GM10847 (cell line): ENCODE data around the gene SMAP2.

ENCODE experiments used
- POLR2A ChIP-seq: IDR thresholded peaks from 2 replicates; pipeline ENCODE4 v1.6.1; 2011; ENCODE audit not compliant: insufficient read length; ENCODE audit errors: extremely low read depth

SMAP2 gene

DNA sequence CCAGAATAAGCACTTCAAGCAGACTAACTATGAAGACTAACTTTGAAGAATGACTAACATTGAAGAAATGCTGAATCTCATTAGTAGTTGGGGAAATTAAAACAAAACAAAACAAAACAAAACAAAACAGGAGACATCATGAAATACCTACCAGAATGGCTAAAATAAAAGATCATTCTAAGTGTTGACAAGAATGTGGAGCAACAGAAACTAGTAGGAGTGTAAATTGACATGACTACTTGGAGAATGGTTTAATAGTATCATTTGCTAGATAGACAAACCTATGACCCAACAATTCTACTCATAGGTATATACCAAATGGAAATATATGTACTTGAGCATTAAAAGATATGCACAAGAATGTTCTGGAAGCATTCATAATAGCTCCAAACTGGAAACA is 57.9 kb downstream of the SMAP2 start:
- no peak for TF ChIP-seq POLR2A

DNA sequence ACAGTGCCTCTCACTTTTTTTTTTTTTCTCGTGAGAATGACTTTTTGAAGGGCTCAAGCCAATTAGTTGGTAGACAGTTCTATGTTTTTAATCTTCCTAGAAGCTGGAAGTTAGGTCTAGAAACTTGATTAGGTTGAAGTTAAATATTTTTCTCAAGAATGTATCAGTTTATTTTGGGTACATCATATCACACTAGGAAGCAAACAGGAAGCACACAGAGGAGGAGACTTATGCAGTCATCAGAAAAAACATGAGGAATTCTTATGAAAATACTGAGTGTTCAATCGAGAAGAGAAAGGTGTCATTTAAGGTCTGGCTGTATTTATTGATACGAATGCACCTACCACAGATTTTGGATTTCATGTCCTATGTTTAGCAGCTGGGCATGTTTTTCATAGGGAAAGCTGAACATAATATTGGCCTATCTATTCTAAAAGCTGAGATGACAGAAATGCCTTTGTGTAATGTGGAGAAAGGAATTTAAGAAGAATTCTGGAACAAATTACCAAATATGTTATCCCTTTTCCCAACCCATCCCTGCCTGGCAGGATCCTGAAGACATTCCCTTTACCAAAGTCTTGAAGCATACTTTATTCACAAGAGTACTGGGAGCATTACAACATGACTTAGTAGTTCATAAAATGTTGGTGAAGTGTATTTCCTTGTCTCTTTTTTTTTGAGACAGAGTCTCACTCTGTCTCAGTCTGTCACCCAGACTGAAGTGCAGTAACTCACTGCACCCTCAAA is 59.3 kb downstream of the SMAP2 start:
- no peak for TF ChIP-seq POLR2A

DNA sequence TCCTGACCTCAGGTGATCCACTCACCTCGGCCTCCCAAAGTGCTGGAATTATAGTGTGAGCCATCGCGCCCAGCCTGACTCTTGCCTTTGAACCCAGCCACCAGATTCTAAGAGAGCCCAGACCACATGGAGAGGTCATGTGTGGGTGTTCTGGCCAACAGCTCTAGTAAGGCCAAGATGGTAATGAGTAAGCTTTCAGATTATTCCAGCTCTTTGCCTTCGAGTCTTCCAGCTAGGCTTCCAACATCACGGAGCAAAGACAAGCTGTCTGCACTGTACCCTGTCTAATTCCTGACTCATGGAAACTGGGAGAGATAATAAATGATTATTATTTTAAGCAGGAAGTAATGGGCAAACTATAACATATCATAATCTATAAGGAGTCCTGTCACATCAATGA is 61.9 kb downstream of the SMAP2 start:
- TF ChIP-seq POLR2A: no peak

DNA sequence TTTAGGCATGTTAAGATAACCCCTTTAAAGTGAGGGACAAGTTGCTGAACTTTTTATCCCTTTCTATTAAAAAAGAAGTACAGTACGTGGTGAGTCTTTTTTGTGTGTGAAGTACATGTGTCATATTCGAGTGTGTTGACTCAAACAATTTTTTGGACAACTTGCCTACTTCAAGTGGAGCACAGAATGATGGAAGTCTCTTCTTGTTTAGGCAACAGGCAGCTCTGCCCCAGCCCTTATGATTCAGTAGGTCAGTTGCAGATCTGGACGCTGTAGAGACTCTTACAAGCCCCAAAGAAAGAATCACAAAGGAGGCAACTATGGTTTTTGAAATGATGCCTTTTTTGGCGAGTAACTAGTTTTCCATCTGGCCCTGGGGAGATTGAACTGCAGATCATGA is 62.3 kb downstream of the SMAP2 start:
- no peak for TF ChIP-seq POLR2A

GRCh38 chr1:40438391-40439015 is 65.0 kb downstream of the SMAP2 start:
- no peak for TF ChIP-seq POLR2A

GRCh38 chr1:40439247-40439646 is 65.7 kb downstream of the SMAP2 start:
- no peak for TF ChIP-seq POLR2A

DNA sequence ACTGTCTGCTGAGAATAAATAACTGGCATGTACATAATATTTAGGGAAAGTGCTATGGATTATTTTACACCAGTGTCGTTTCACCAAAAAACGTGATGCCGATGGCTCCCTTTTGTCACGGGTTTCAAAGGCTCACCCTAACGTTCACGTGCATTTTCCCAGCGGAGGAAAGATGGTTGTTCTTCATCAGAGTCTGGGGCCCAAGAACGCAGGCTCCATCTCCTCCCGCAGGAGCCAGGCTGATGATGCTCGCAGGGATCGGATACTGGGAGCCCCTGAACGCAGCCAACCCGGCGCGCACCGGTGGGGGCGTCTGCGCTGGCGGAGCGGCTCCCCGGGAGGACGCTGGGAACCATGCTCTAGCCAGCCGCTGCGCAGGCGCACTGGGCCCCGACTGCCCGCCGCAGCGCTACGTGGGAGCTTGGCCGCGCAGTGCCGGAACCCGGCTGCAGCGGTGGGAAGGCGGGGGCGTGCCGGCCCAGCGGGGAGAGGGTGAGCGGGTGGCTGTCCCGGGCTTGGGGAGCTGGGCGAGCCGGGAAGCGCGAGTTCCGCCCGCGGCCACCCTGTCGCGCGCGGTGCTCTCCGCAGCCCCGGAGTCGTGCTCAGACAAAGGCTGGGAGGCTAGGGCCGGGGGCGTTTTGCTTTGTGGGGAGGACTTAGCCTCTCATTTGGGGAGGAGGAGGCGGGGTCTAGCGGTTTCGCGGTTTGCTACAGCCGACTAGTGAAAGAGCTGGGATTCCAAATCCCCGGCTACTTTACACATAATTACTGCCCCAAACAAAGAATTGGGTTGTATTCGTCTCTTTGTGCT is 76.4 kb downstream of the SMAP2 start, which contains the start of gene ZFP69B:
ZFP69B (plus strand) TSS at position 793 of the 811 bp plus-strand sequence. CDS start 486 bp downstream, outside the sequence.
- TF ChIP-seq POLR2A: peak; percentile 70

- TF ChIP-seq POLR2A: no peak
These were observed 77.1 kb downstream of the SMAP2 start for GRCh38 chr1:40450495-40451237.

GRCh38 chr1:40451238-40451585 is 77.7 kb downstream of the SMAP2 start:
- no peak for TF ChIP-seq POLR2A

DNA sequence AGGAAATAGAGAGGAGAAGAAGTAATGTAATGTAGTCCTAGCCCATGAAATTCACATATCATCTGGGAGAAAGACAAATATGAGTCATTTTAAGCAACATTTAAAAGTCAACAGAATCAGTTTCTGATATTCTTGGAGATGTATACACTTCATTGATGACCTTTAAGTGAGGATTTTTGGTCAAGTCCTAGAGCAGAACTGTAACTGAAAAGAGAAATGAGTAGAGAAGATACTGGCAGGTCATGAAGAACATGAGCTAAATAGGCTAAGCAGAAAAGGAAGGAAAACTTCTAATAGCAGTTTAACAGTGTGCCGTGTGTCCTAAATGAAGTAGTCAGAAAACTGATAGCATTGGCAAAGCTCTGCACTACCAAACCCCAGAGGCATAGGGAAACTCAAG is 81.3 kb downstream of the SMAP2 start:
- TF ChIP-seq POLR2A: no peak

GRCh38 chr1:40462956-40463590 is 89.5 kb downstream of the SMAP2 start:
- TF ChIP-seq POLR2A: no peak

DNA sequence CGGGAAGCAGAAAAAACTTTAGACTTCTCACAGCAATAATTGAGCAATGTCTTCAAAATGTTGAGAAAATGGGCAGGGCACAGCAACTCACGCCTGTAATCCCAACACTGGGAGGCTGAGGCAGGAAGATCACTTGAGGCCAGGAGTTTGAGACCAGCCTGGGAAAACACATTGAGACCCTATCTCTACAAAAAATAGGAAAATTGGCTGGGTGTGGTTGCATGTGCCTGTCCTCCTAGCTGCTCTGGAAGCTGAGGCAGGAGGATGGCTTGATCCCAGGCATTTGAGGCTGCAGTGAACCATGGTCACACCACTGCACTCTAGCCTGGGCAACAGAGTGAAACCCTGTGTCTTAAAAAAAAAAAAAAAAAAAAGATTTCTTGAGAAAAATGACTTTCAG is 95.8 kb downstream of the SMAP2 start:
- TF ChIP-seq POLR2A: no peak
